HG03039 (cell line): Measurements from ENCODE around the gene CLUH.
"Not testable (repeated sequence)": the region's sequence is repeated elsewhere in the genome, so short reads cannot be mapped to it uniquely, and the experiment has no call there.

ENCODE experiments used
- ATAC-seq: cut with Tn5 transposase; IDR thresholded peaks from one replicate; pipeline ENCODE4 v1.9.1; 2021; ENCODE audit warnings: mild to moderate bottlenecking, moderate library complexity; ENCODE audit not compliant: unreplicated experiment

CLUH gene

GRCh38 chr17:2703606-2704005, 8.0 kb downstream of the CLUH start:
- no peak for ATAC-seq

GRCh38 chr17:2703181-2703580, 8.4 kb downstream of the CLUH start:
- ATAC-seq = no peak

- no peak for ATAC-seq
Observed at GRCh38 chr17:2701996-2702741, 9.4 kb downstream of the CLUH start.

- ATAC-seq = no peak
Observed at GRCh38 chr17:2701161-2701995, 10.2 kb downstream of the CLUH start.

GRCh38 chr17:2700491-2701141, 10.9 kb downstream of the CLUH start:
- no peak for ATAC-seq

- no peak for ATAC-seq
Observed at GRCh38 chr17:2700030-2700490, 11.5 kb downstream of the CLUH start.

GRCh38 chr17:2699216-2699805, 12.3 kb downstream of the CLUH start:
- not testable (repeated sequence) for ATAC-seq

- no peak for ATAC-seq
Observed at GRCh38 chr17:2697611-2698162, 13.9 kb downstream of the CLUH start.

- ATAC-seq = no peak
Observed at GRCh38 chr17:2695961-2696760, 15.4 kb downstream of the CLUH start.

- no peak for ATAC-seq
Observed at GRCh38 chr17:2695243-2695960, 16.2 kb downstream of the CLUH start.

- ATAC-seq = no peak
Observed at GRCh38 chr17:2694381-2695242, 17.0 kb downstream of the CLUH start.

- no peak for ATAC-seq
Observed at GRCh38 chr17:2693561-2694380, 17.8 kb downstream of the CLUH start.

- ATAC-seq = no peak
Observed at GRCh38 chr17:2692781-2693135, 18.8 kb downstream of the CLUH start.

GRCh38 chr17:2691965-2692780, 19.4 kb downstream of the CLUH start:
- no peak for ATAC-seq

- no peak for ATAC-seq
Observed at GRCh38 chr17:2691069-2691871, 20.3 kb downstream of the CLUH start.
